Measurements from ENCODE around the gene SULT1C2. TPM values are rescaled to one million over a fixed set of nuclear protein-coding genes. Genes with fewer than 3 reads are reported as not detected.

Gene SULT1C2
- total RNA-seq (1 to 10 TPM in 1 of 2 donors, under 1 TPM in 1; 0.17 to 8.9 TPM), polyA plus RNA-seq (1 to 10 TPM in 1 of 2 donors, under 1 TPM in 1; 0.07 to 1.1 TPM)

GRCh38 chr2:108288534-108289106, at the start of gene SULT1C2:
Gene SULT1C2 (plus strand): TSS chr2:108288895. CDS start chr2:108293668, 4,773 bp downstream.
- Histone ChIP-seq H3K27ac (ENCODE audit: low read depth in 1 of 2, low read length in 2 of 2) (no peak within 1 kb of the TSS), H3K4me3 (ENCODE audit: low read depth in 1 of 3, low read length in 3 of 3) (no peak within 1 kb of the TSS), H3K9me3 (ENCODE audit: control insufficient read depth in 4 of 4, low read length in 3 of 4) (no peaks in the 10 kb centered on the region), H3K4me1 (ENCODE audit: control insufficient read depth in 4 of 4, insufficient read depth in 4 of 4, low read length in 3 of 4) (no peaks in the 10 kb centered on the region), H3K36me3 (ENCODE audit: control insufficient read depth in 4 of 4, insufficient read depth in 3 of 4, low read depth in 1 of 4, low read length in 3 of 4) (no peaks in the 10 kb centered on the region), H3K27me3 (ENCODE audit: control insufficient read depth in 4 of 4, insufficient read depth in 4 of 4, low read length in 3 of 4) (no peaks in the 10 kb centered on the region), H3K9ac (ENCODE audit: low read depth in 1 of 2, low read length in 2 of 2) (no peak within 1 kb of the TSS)
- WGBS: 34% methylated on average over 7 of the region's 7 CpGs
- peak; percentile 15 to 20 for TF ChIP-seq HNF4A (conservative IDR thresholded peaks at IDR 0.05)
- TF ChIP-seq RXRA (IDR thresholded peaks at IDR 0.05): peak; percentile 32 to 45
- no peak for TF ChIP-seq NR2F2 (IDR thresholded peaks at IDR 0.05)
- no peak for TF ChIP-seq EGR1 (IDR thresholded peaks at IDR 0.05; ENCODE audit: low read depth in 2 of 2)
- no peak for TF ChIP-seq FOXA2 (IDR thresholded peaks at IDR 0.05)
- no peak for TF ChIP-seq HNF4G (IDR thresholded peaks at IDR 0.05)
- peak; percentile 48 for DNase-seq (ENCODE audit: low spot score)

- no peak within 1 kb of the TSS for H3K4me3 ChIP-seq (ENCODE audit: low read depth in 1 of 3, low read length in 3 of 3)
- H3K9me3 ChIP-seq (ENCODE audit: control insufficient read depth in 4 of 4, low read length in 3 of 4): peaks cover 0 to 5% (median 2%) of the 10 kb centered on the region in 4 donors
- H3K27ac ChIP-seq (ENCODE audit: low read depth in 1 of 2, low read length in 2 of 2): no peak within 1 kb of the TSS
- no peaks in the 10 kb centered on the region for H3K36me3 ChIP-seq (ENCODE audit: control insufficient read depth in 4 of 4, insufficient read depth in 3 of 4, low read depth in 1 of 4, low read length in 3 of 4)
- DNase-seq (ENCODE audit: low spot score): no peak
- H3K4me1 ChIP-seq (ENCODE audit: control insufficient read depth in 4 of 4, insufficient read depth in 4 of 4, low read length in 3 of 4): peaks cover 0 to 5% (median under 1%) of the 10 kb centered on the region in 4 donors
- H3K27me3 ChIP-seq (ENCODE audit: control insufficient read depth in 4 of 4, insufficient read depth in 4 of 4, low read length in 3 of 4): no peaks in the 10 kb centered on the region
- H3K9ac ChIP-seq (ENCODE audit: low read depth in 1 of 2, low read length in 2 of 2): no peak within 1 kb of the TSS
- no peak for TF ChIP-seq EGR1 (IDR thresholded peaks at IDR 0.05; ENCODE audit: low read depth in 2 of 2)
- 80% methylated on average over 2 of the region's 2 CpGs for WGBS
Observed at GRCh38 chr2:108239786-108240185, 48.9 kb upstream of the SULT1C2 start, which contains the start of gene SULT1C3. Gene SULT1C3 (plus strand): TSS chr2:108239968. CDS start chr2:108247195, 7,227 bp downstream.

- Histone ChIP-seq H3K4me1 (ENCODE audit: control insufficient read depth in 4 of 4, insufficient read depth in 4 of 4, low read length in 3 of 4) (peaks cover 0 to 7% (median 2%) of the 10 kb centered on the region in 4 donors), H3K27ac (ENCODE audit: low read depth in 1 of 2, low read length in 2 of 2) (no peak overlapping the region), H3K36me3 (ENCODE audit: control insufficient read depth in 4 of 4, insufficient read depth in 3 of 4, low read depth in 1 of 4, low read length in 3 of 4) (no peaks in the 10 kb centered on the region), H3K9me3 (ENCODE audit: control insufficient read depth in 4 of 4, low read length in 3 of 4) (peaks cover 0 to 5% (median 2%) of the 10 kb centered on the region in 4 donors), H3K4me3 (ENCODE audit: low read depth in 1 of 3, low read length in 3 of 3) (no peak overlapping the region), H3K27me3 (ENCODE audit: control insufficient read depth in 4 of 4, insufficient read depth in 4 of 4, low read length in 3 of 4) (no peaks in the 10 kb centered on the region), H3K9ac (ENCODE audit: low read depth in 1 of 2, low read length in 2 of 2) (no peak overlapping the region)
- no peak for DNase-seq (ENCODE audit: low spot score)
- 97% methylated on average over 5 of the region's 5 CpGs for WGBS
- TF ChIP-seq MAX (IDR thresholded peaks at IDR 0.05) (no peak), REST (IDR thresholded peaks at IDR 0.05) (no peak), FOXA1 (IDR thresholded peaks at IDR 0.05) (no peak), RXRA (IDR thresholded peaks at IDR 0.05) (no peak), SP1 (IDR thresholded peaks at IDR 0.05) (no peak), HNF4G (IDR thresholded peaks at IDR 0.05) (no peak), CTCF (IDR thresholded peaks at IDR 0.05; ENCODE audit: low read depth, low read length, missing input control) (no peak)
Observed at GRCh38 chr2:108240966-108241365, 47.7 kb upstream of the SULT1C2 start.
